HepG2 (cell line): ENCODE measurements around the gene MIGA2. TPM values are rescaled to one million over a fixed set of nuclear protein-coding genes. Genes with fewer than 3 reads are reported as not detected.

Experiments
- ATAC-seq: fragments of 200-7000 bp; cut with Tn5 transposase; 3 replicates; pipeline ENCODE4 v1.9.1; 2020; ENCODE audit warnings: mild to moderate bottlenecking, moderate library complexity
- BruUV-seq: library from RNA; stranded (reverse); fragments of 400-500 nt; replicated peaks from 2 replicates; lab custom pipeline; 2021; lab: Mats Ljungman, UMichigan
- CTCF ChIA-PET: fragments of 300-600 bp; formaldehyde crosslinking; extraction: SDS; loops from one replicate; lab custom pipeline; 2021; ENCODE audit warnings: low total read pairs, inconsistent platforms, low intra/inter-chr PET ratio; lab: Yijun Ruan, JAX
- POLR2A ChIA-PET: fragments of 350-600 bp; sonication (Branson Sonifier 250); formaldehyde crosslinking; loops from one replicate; lab custom pipeline; 2020; ENCODE audit warnings: antibody characterized with exemption, inconsistent platforms; lab: Yijun Ruan, JAX
- DNase-seq: peaks from one replicate; pipeline ENCODE4 v3.0.0-alpha.2; 2015; ENCODE audit warnings: low spot score
- FAIRE-seq: peaks from 3 replicates; lab custom pipeline; 2011; peaks lifted over from hg19 to GRCh38; lab: Jason Lieb, UNC
- H2AFZ ChIP-seq: one replicate; pipeline ENCODE4 v1.6.1; 2011; ENCODE audit warnings: low read length, inconsistent platforms
- H3K27ac ChIP-seq: fragments of 300-600 bp; 3 replicates; pipeline ENCODE4 v1.8.0; 2011; ENCODE audit warnings: mixed run types, mild to moderate bottlenecking, mixed read lengths, low read length, inconsistent platforms; ENCODE audit not compliant: insufficient read depth; ENCODE audit errors: extremely low read length
- H3K27me3 ChIP-seq, 2 experiments: fragments of 200-600 bp in 1 of 2; 2 replicates in 1 of 2; 3 replicates in 1 of 2; pipeline versions ENCODE4 v1.6.0 to v1.8.0; 2011; ENCODE audit warnings: low read length in 2 of 2, mild to moderate bottlenecking in 2 of 2, moderate library complexity in 2 of 2, inconsistent platforms in 1 of 2; ENCODE audit not compliant: insufficient read depth in 2 of 2, control insufficient read depth in 1 of 2
- H3K36me3 ChIP-seq, 2 experiments: fragments of 200-600 bp in 1 of 2; replicated peaks in 1 of 2; 2 replicates in 1 of 2; 3 replicates in 1 of 2; pipeline versions ENCODE4 v1.5.1 to v1.8.0; 2011; ENCODE audit warnings: low read length in 2 of 2, inconsistent platforms in 1 of 2; ENCODE audit not compliant: insufficient read depth in 2 of 2, control insufficient read depth in 1 of 2
- H3K4me1 ChIP-seq: 2 replicates; pipeline ENCODE4 v1.5.1; 2012; ENCODE audit warnings: low read length, inconsistent platforms; ENCODE audit not compliant: insufficient read depth
- H3K4me2 ChIP-seq: 2 replicates; pipeline ENCODE4 v1.6.0; 2011; ENCODE audit warnings: low read depth, low read length, inconsistent platforms
- H3K4me3 ChIP-seq, 3 experiments: fragments of 200-600 bp in 1 of 3; sonication (generic), shearing (Covaris generic) in 1 of 3; replicated peaks in 1 of 3; 2 replicates each; pipeline ENCODE4 v1.5.1; 2011 to 2016; ENCODE audit warnings: low read length in 3 of 3, inconsistent platforms in 2 of 3, low read depth in 2 of 3, mild to moderate bottlenecking in 2 of 3, control low read depth in 1 of 3, mixed read lengths in 1 of 3; ENCODE audit not compliant: insufficient read depth in 1 of 3
- H3K79me2 ChIP-seq: one replicate; pipeline ENCODE4 v1.6.1; 2011; ENCODE audit warnings: low read length, inconsistent platforms; ENCODE audit not compliant: insufficient read depth
- H3K9ac ChIP-seq: 2 replicates; pipeline ENCODE4 v1.6.0; 2011; ENCODE audit warnings: mild to moderate bottlenecking, low read depth, low read length, inconsistent platforms; ENCODE audit not compliant: insufficient read depth
- H3K9me3 ChIP-seq: 2 replicates; pipeline ENCODE4 v1.5.1; 2012; ENCODE audit warnings: mild to moderate bottlenecking, low read length
- H4K20me1 ChIP-seq: 2 replicates; pipeline ENCODE4 v1.6.0; 2011; ENCODE audit warnings: inconsistent platforms, mild to moderate bottlenecking, low read length, moderate library complexity; ENCODE audit not compliant: insufficient read depth
- GZF1 ChIP-seq: sonication (generic); formaldehyde crosslinking; IDR thresholded peaks from 2 replicates; pipeline ENCODE4 v1.5.1; 2020; ENCODE audit warnings: mild to moderate bottlenecking, missing genetic modification reagents
- HES4 ChIP-seq: sonication (generic); formaldehyde crosslinking; IDR thresholded peaks from 2 replicates; pipeline ENCODE4 v1.9.0; 2021; ENCODE audit warnings: mild to moderate bottlenecking, missing genetic modification reagents, borderline replicate concordance
- HHEX ChIP-seq: IDR thresholded peaks from 2 replicates; pipeline ENCODE4 v1.6.1; 2016; ENCODE audit warnings: control low read depth
- MZF1 ChIP-seq: sonication (generic); formaldehyde crosslinking; IDR thresholded peaks from 2 replicates; pipeline ENCODE4 v1.8.1; 2023; ENCODE audit warnings: mild to moderate bottlenecking, missing genetic modification reagents, borderline replicate concordance
- SMARCC2 ChIP-seq: fragments of 450-650 bp; IDR thresholded peaks from 2 replicates; pipeline ENCODE4 v1.6.1; 2017; ENCODE audit warnings: antibody characterized with exemption, mild to moderate bottlenecking
- ZNF256 ChIP-seq: sonication (generic); formaldehyde crosslinking; conservative IDR thresholded peaks from 2 replicates; pipeline ENCODE4 v1.4.0; 2020; ENCODE audit warnings: missing genetic modification reagents
- ZNF30 ChIP-seq: sonication (generic); formaldehyde crosslinking; IDR thresholded peaks from 2 replicates; pipeline ENCODE4 v1.5.0; 2020; ENCODE audit warnings: mild to moderate bottlenecking, missing genetic modification reagents
- ZNF563 ChIP-seq: sonication (generic); formaldehyde crosslinking; IDR thresholded peaks from 2 replicates; pipeline ENCODE4 v1.8.0; 2022; ENCODE audit warnings: mild to moderate bottlenecking, moderate library complexity, missing genetic modification reagents
- ZNF724P ChIP-seq: sonication (generic); formaldehyde crosslinking; IDR thresholded peaks from 2 replicates; pipeline ENCODE4 v1.8.0; 2022; ENCODE audit warnings: missing genetic modification reagents, borderline replicate concordance
- WGBS: methylation state at CpG from one replicate; pipeline ENCODE4 v1.1.6; 2017; ENCODE audit warnings: low lambda C conversion rate; 5-methylcytosine and 5-hydroxymethylcytosine counted together
- in situ Hi-C: cut with HindIII; loops from 2 replicates; pipeline ENCODE4 v1.10.0; 2017; ENCODE audit warnings: low pct_unique_long_range_greater_than_20kb; ENCODE audit not compliant: extremely low pct_ligation_motif_present
- intact Hi-C: fragments of 100-400 bp; cut with micrococcal nuclease; formaldehyde crosslinking; loops from one replicate; pipeline ENCODE4 v1.10.0; 2022; ENCODE audit not compliant: unreplicated experiment
- polyA plus RNA-seq, 8 experiments: library from polyadenylated mRNA; depleted of rRNA in 3 of 8; stranded (reverse) in 7 of 8; unstranded in 1 of 8; fragments of >200 nt; fragmentation: Illumina TruSeq in 4 of 8; extraction: Trizol in 4 of 8; gene quantifications; 2 replicates each; pipeline versions ENCODE4 v1.2.1 to v1.2.3, GENCODE V29; 2011 to 2016; ENCODE audit warnings: low read depth in 4 of 8, missing spikeins in 1 of 8, mixed read lengths in 1 of 8; ENCODE audit not compliant: insufficient read depth in 1 of 8
- total RNA-seq, 5 experiments: library from RNA; depleted of rRNA; stranded (reverse); fragments of >200 nt; fragmentation: Illumina TruSeq; extraction: Trizol; gene quantifications; 2 replicates each; pipeline ENCODE4 v1.2.3, GENCODE V29; 2016; ENCODE audit warnings: low read depth in 1 of 5
- TF ChIP-seq, protein P1 (sequence below): sonication (generic); formaldehyde crosslinking; IDR thresholded peaks from 2 replicates; pipeline ENCODE4 v1.8.0; 2022; ENCODE audit warnings: missing genetic modification reagents, low read depth, mild to moderate bottlenecking, borderline replicate concordance
- TF ChIP-seq, protein P2 (sequence below): sonication (generic); formaldehyde crosslinking; IDR thresholded peaks from 2 replicates; pipeline ENCODE4 v1.5.1; 2020; ENCODE audit warnings: mild to moderate bottlenecking, missing genetic modification reagents, borderline replicate concordance
- TF ChIP-seq, protein P3 (sequence below): sonication (generic); formaldehyde crosslinking; IDR thresholded peaks from 2 replicates; pipeline ENCODE4 v1.5.0; 2020; ENCODE audit warnings: missing genetic modification reagents
- TF ChIP-seq, protein P4 (sequence below): sonication (generic); formaldehyde crosslinking; IDR thresholded peaks from 2 replicates; pipeline ENCODE4 v1.4.0; 2020; ENCODE audit warnings: missing genetic modification reagents

The MIGA2 gene
- total and polyA plus RNA-seq, 2 of the 13 experiments (the other 11 are each of a cell fraction or from before 2014, with no cell fraction given): 10.8 to 17.1 TPM

GRCh38 chr9:129109952-129110739 is 73.7 kb downstream of the MIGA2 start (continued):
- TF ChIP-seq ZNF724P (CRISPR knock-in tag) (0 out of 2 replicates have a peak, but pooled peaks have one; percentile 48), ZNF30 (CRISPR knock-in tag) (no peak)
- TF ChIP-seq, all 625 proteins: peak for 180

- Histone ChIP-seq H2AFZ (peak within 1 kb of the TSS; percentile 89), H3K36me3 (peaks cover 0 to 4% of the 10 kb centered on the region in 2 experiments; a peak in 1 of 5 replicates), H3K27me3 (no peaks in the 10 kb centered on the region; a peak in 1 of 5 replicates), H3K9me3 (no peaks in the 10 kb centered on the region), H3K27ac (peak within 1 kb of the TSS; percentile 97), H3K4me3 (peak within 1 kb of the TSS; percentile 87 to 98 (median 98)), H3K9ac (peak within 1 kb of the TSS; percentile 88), H3K79me2 (peaks cover 37% of the 10 kb centered on the region), H4K20me1 (0 out of 2 replicates have a peak, but pooled peaks cover 5% of the 10 kb centered on the region), H3K4me2 (peak within 1 kb of the TSS; percentile 100), H3K4me1 (peaks cover 52% of the 10 kb centered on the region)
- ChIA-PET CTCF (no interaction called here), POLR2A (interaction anchor here (0.6 to 3.6 kb wide), 10 partner anchors 13 to 515 kb away, joined by 3 to 18 read pairs (median 4); partner anchors contain the start of genes DOLPP1, MIGA2, NTMT1 and SH3GLB2)
- in situ Hi-C loops (no loop called here), intact Hi-C loops (no loop called here)
- DNase-seq (peak; percentile 83), ATAC-seq (peak; percentile 83), FAIRE-seq (peak; percentile 52)
- no TSS peak for BruUV-seq
- 2% methylated on average over 8 of the region's 77 CpGs for WGBS
- TF ChIP-seq MZF1 (CRISPR knock-in tag): no peak
- TF ChIP-seq GZF1: peak; percentile 6; the same call in 1 of the 2 replicates
- TF ChIP-seq HHEX (CRISPR knock-in tag): no peak
- no peak for TF ChIP-seq ZNF256 (CRISPR knock-in tag)
- TF ChIP-seq, protein P1, sequence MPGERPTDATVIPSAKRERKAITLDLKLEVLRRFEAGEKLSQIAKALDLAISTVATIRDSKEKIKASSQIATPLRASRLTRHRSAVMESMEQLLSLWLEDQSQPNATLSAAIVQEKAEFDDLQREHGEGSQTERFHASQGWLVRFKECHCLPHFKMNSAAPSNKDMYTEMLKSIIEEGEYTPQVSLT (CRISPR knock-in tag): no peak
- peak; percentile 43 for TF ChIP-seq HES4
- TF ChIP-seq SMARCC2: no peak
- TF ChIP-seq, protein P2, sequence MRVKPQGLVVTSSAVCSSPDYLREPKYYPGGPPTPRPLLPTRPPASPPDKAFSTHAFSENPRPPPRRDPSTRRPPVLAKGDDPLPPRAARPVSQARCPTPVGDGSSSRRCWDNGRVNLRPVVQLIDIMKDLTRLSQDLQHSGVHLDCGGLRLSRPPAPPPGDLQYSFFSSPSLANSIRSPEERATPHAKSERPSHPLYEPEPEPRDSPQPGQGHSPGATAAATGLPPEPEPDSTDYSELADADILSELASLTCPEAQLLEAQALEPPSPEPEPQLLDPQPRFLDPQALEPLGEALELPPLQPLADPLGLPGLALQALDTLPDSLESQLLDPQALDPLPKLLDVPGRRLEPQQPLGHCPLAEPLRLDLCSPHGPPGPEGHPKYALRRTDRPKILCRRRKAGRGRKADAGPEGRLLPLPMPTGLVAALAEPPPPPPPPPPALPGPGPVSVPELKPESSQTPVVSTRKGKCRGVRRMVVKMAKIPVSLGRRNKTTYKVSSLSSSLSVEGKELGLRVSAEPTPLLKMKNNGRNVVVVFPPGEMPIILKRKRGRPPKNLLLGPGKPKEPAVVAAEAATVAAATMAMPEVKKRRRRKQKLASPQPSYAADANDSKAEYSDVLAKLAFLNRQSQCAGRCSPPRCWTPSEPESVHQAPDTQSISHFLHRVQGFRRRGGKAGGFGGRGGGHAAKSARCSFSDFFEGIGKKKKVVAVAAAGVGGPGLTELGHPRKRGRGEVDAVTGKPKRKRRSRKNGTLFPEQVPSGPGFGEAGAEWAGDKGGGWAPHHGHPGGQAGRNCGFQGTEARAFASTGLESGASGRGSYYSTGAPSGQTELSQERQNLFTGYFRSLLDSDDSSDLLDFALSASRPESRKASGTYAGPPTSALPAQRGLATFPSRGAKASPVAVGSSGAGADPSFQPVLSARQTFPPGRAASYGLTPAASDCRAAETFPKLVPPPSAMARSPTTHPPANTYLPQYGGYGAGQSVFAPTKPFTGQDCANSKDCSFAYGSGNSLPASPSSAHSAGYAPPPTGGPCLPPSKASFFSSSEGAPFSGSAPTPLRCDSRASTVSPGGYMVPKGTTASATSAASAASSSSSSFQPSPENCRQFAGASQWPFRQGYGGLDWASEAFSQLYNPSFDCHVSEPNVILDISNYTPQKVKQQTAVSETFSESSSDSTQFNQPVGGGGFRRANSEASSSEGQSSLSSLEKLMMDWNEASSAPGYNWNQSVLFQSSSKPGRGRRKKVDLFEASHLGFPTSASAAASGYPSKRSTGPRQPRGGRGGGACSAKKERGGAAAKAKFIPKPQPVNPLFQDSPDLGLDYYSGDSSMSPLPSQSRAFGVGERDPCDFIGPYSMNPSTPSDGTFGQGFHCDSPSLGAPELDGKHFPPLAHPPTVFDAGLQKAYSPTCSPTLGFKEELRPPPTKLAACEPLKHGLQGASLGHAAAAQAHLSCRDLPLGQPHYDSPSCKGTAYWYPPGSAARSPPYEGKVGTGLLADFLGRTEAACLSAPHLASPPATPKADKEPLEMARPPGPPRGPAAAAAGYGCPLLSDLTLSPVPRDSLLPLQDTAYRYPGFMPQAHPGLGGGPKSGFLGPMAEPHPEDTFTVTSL (CRISPR knock-in tag): no peak
- TF ChIP-seq, protein P3, sequence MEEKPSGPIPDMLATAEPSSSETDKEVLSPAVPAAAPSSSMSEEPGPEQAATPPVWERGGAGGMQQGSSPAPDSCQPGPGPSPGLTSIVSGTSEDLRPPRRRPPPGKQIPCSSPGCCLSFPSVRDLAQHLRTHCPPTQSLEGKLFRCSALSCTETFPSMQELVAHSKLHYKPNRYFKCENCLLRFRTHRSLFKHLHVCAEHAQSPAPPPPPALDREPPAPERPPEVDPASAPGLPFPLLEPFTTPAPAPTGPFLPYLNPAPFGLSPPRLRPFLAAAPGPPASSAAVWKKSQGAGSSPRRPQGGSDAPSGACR (CRISPR knock-in tag): peak; percentile 88
- TF ChIP-seq, protein P4, sequence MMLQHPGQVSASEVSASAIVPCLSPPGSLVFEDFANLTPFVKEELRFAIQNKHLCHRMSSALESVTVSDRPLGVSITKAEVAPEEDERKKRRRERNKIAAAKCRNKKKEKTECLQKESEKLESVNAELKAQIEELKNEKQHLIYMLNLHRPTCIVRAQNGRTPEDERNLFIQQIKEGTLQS: no peak
- TF ChIP-seq ZNF563 (CRISPR knock-in tag): peak; percentile 62
These were observed 74.5 kb downstream of the MIGA2 start, which contains the start of the genes CRAT and PTPA for GRCh38 chr9:129110740-129111527. CRAT (minus strand) TSS chr9:129110793; CDS start chr9:129110509, 284 bp downstream. PTPA (plus strand) TSS chr9:129111415; CDS start chr9:129111601, 186 bp downstream.
